Measurements from ENCODE around the gene MLPH. TPM values are rescaled to one million over a fixed set of nuclear protein-coding genes. Genes with fewer than 3 reads are reported as not detected.

Gene MLPH
- total and polyA plus RNA-seq, 2 of the 4 experiments (the other 2 are of a cell fraction): 13.8 to 21.6 TPM

DNA sequence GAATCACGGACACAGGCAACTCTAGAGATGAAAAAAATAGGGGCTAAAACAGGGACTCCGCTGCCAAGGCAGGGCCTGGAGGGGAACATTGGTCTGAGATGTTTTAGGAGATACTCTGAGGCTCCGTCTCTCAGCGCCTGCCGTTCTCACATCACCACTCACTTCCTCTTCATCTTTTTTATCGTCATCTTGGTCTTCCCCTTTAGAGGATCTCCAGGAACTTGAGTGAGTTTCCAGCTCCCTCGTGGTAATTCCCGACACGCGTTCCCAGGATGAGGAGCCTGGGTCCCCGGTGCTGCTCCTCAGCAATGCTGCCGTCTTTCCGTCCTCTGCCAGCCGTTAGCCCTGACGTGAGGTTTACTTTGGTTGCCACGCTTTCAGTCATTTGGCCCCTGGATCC, 16.1 kb downstream of the MLPH start:
- Histone ChIP-seq H3K14ac (replicated peaks; ENCODE audit: low read depth, low read length) (peak overlapping the region; percentile 91), H3K27me3 (ENCODE audit: control insufficient read depth, insufficient read depth, low read length) (no peaks in the 10 kb centered on the region), H2BK120ac (ENCODE audit: low read depth, low read length) (peak overlapping the region; percentile 99), H4K5ac (ENCODE audit: low read depth, low read length) (peak overlapping the region; percentile 44; the same call in 1 of the 2 replicates), H3K56ac (ENCODE audit: extremely low read depth, insufficient read depth, low read length) (no peak overlapping the region), H2BK5ac (ENCODE audit: low read depth, low read length, poor library complexity, severe bottlenecking) (peak overlapping the region; percentile 91), H4K91ac (ENCODE audit: insufficient read depth, low read depth, low read length) (peak overlapping the region; percentile 99), H2BK20ac (ENCODE audit: low read depth, low read length) (peak overlapping the region; percentile 91), H3K23ac (ENCODE audit: low read depth, low read length) (peak overlapping the region; percentile 89), H3K9me3 (ENCODE audit: control insufficient read depth, insufficient read depth, low read length) (no peaks in the 10 kb centered on the region), H3K27ac (ENCODE audit: insufficient read depth, low read length) (peak overlapping the region; percentile 96), H3K79me1 (ENCODE audit: low read depth in 1 of 2, low read length in 2 of 2) (peaks cover 15 to 71% of the 10 kb centered on the region in 2 experiments), H3K4me3 (ENCODE audit: insufficient read depth, low read depth, low read length) (no peak overlapping the region), H3K18ac (ENCODE audit: low read depth, low read length) (peak overlapping the region; percentile 33; the same call in 1 of the 2 replicates), H2AK9ac (replicated peaks; ENCODE audit: low read depth, low read length, poor library complexity) (peak overlapping the region; percentile 60), H3K4me2 (ENCODE audit: low read depth, low read length) (no peak overlapping the region), H4K20me1 (ENCODE audit: insufficient read depth, low read length) (no peaks in the 10 kb centered on the region), H2AK5ac (ENCODE audit: low read depth, low read length) (peak overlapping the region; percentile 99), H3K4ac (ENCODE audit: low read depth, low read length) (peak overlapping the region; percentile 98), H3K9me1 (ENCODE audit: insufficient read depth, low read length) (peaks cover 29% of the 10 kb centered on the region), H2BK15ac (ENCODE audit: low read depth, low read length) (peak overlapping the region; percentile 96; the same call in 2 of the 3 replicates), H3K9ac (ENCODE audit: low read depth, low read length) (no peak overlapping the region), H3K4me1 (ENCODE audit: control insufficient read depth, insufficient read depth, low read length) (peaks cover 21% of the 10 kb centered on the region), H3K36me3 (ENCODE audit: control insufficient read depth, insufficient read depth, low read length) (peaks cover 1% of the 10 kb centered on the region; the same call in 1 of the 2 replicates), H2AFZ (replicated peaks; ENCODE audit: low read length, poor library complexity) (no peak overlapping the region), H4K8ac (ENCODE audit: low read depth in 2 of 2, low read length in 2 of 2) (peak overlapping the region; percentile 89 to 98; a peak in 3 of 4 replicates)
- DNase-seq (no peak), ATAC-seq (ENCODE audit: low read depth) (no peak)
- intact Hi-C loops (cut with micrococcal nuclease) (no loop called here), dilution Hi-C loops (cut with HindIII; ENCODE audit: low sequenced_read_pairs, unreplicated experiment) (no loop called here), in situ Hi-C loops (cut with MboI; ENCODE audit: low sequenced_read_pairs) (no loop called here)
- POLR2A ChIA-PET (ENCODE audit: unreplicated experiment): no interaction called here
- no peak for TF ChIP-seq ELK1 (IDR thresholded peaks at IDR 0.05; ENCODE audit: borderline replicate concordance, low read depth, low read length)
- TF ChIP-seq SMC3 (IDR thresholded peaks at IDR 0.05; ENCODE audit: low read depth, low read length): no peak
- CTCF ChIA-PET: interaction anchor here (1.9 kb wide), 1 partner anchor 10 kb away, joined by 6 read pairs; no protein-coding TSS in a partner anchor
- WGBS, 2 experiments (ENCODE audit: extremely low coverage in 2 of 2, insufficient read length in 1 of 2): 95% methylated on average over 9 of the region's 16 CpGs; no CpG with 5 or more reads in 1 of the 2 experiments
- no TSS peak for BruUV-seq (replicated peaks)

Measured in IMR-90 (cell line).